Stimulated activated naive CD4-positive, alpha-beta T cell treated with Interleukin-2 at 50 U/mL for 16 hours (primary cell): ENCODE data around the gene LRP8.

Experiments used
- DNase-seq: peaks from one replicate; lab custom pipeline; 2025; lab: John Stamatoyannopoulos, UW

LRP8 gene

GRCh38 chr1:53258216-53258615, 69.7 kb downstream of the LRP8 start:
- DNase-seq: no peak

- DNase-seq: no peak
These were observed 70.3 kb downstream of the LRP8 start for GRCh38 chr1:53257454-53258081.

- no peak for DNase-seq
These were observed 71.1 kb downstream of the LRP8 start for GRCh38 chr1:53256511-53257453.

GRCh38 chr1:53255031-53255430, 72.8 kb downstream of the LRP8 start:
- no peak for DNase-seq

- no peak for DNase-seq
These were observed 73.7 kb downstream of the LRP8 start for GRCh38 chr1:53254011-53254640.

GRCh38 chr1:53250325-53250724, 77.5 kb downstream of the LRP8 start:
- no peak for DNase-seq

- no peak for DNase-seq
These were observed 78.2 kb downstream of the LRP8 start for GRCh38 chr1:53249706-53250105.

GRCh38 chr1:53246261-53247134, 81.4 kb downstream of the LRP8 start:
- no peak for DNase-seq

GRCh38 chr1:53244141-53244540, 83.7 kb downstream of the LRP8 start:
- DNase-seq: no peak

GRCh38 chr1:53242381-53242780, 85.5 kb downstream of the LRP8 start:
- no peak for DNase-seq

GRCh38 chr1:53241828-53242227, 86.0 kb downstream of the LRP8 start:
- no peak for DNase-seq

- DNase-seq: peak; percentile 92
These were observed 89.4 kb downstream of the LRP8 start, which contains the start of gene MAGOH for GRCh38 chr1:53238197-53239155. Gene MAGOH, minus strand, starts transcription at chr1:53238518. Its CDS starts 70 bp downstream, at chr1:53238448.

- no peak for DNase-seq
These were observed 90.2 kb downstream of the LRP8 start for GRCh38 chr1:53237638-53238037.

- no peak for DNase-seq
These were observed 106.9 kb downstream of the LRP8 start for GRCh38 chr1:53220962-53221286.

GRCh38 chr1:53220171-53220961, 107.5 kb downstream of the LRP8 start, which contains the start of gene CZIB:
Gene CZIB, minus strand, starts transcription at chr1:53220634. Its CDS starts 59 bp downstream, at chr1:53220575.
- DNase-seq: peak; percentile 96

GRCh38 chr1:53219711-53220110, 108.2 kb downstream of the LRP8 start:
- DNase-seq: no peak

GRCh38 chr1:53218201-53218600, 109.7 kb downstream of the LRP8 start:
- no peak for DNase-seq

GRCh38 chr1:53214376-53214940, 113.4 kb downstream of the LRP8 start:
- DNase-seq: no peak

GRCh38 chr1:53210954-53211353, 116.9 kb downstream of the LRP8 start:
- DNase-seq: no peak
